Stimulated activated CD8-positive, alpha-beta memory T cell treated with anti-CD3 and anti-CD28 coated beads, Interleukin-15, amount 100 ng/mL, for 48 hours (primary cell): Measurements from ENCODE around the gene DNAI4.

Experiments used
- DNase-seq, 2 donors: peaks; one replicate each; pipeline ENCODE4 v3.0.0-alpha.2; 2020; ENCODE audit warnings: low read depth in 2 of 2

Gene DNAI4

GRCh38 chr1:66767626-66768025, 157.0 kb downstream of the DNAI4 start:
- DNase-seq = no peak

GRCh38 chr1:66764994-66765578, 159.6 kb downstream of the DNAI4 start:
- DNase-seq = peak in 1 of 2 donors; percentile 4
